Stimulated activated CD4-positive, alpha-beta T cell treated with anti-CD3 and anti-CD28 coated beads, TNF-alpha, amount 100 ng/mL, for 1 hour (primary cell): ENCODE measurements around the gene UGT1A3.

ENCODE experiments used
- DNase-seq, 3 donors: peaks; one replicate each; pipeline ENCODE4 v3.0.0-alpha.2; 2020; ENCODE audit warnings: low read depth in 3 of 3, low spot score in 1 of 3

The UGT1A3 gene

GRCh38 chr2:233756429-233757081 lies 27.7 kb downstream of the UGT1A3 start:
- no peak for DNase-seq

- DNase-seq, result no peak
Measured at GRCh38 chr2:233758141-233758540, 29.3 kb downstream of the UGT1A3 start.

GRCh38 chr2:233758849-233759248 lies 30.0 kb downstream of the UGT1A3 start:
- DNase-seq, result no peak

GRCh38 chr2:233760043-233760442 lies 31.2 kb downstream of the UGT1A3 start, which contains the start of gene UGT1A1:
Gene UGT1A1, plus strand, starts transcription at chr2:233760270. Its CDS starts 18 bp downstream, at chr2:233760288.
- no peak for DNase-seq

- no peak for DNase-seq
Measured at GRCh38 chr2:233761040-233761769, 32.4 kb downstream of the UGT1A3 start.

- no peak for DNase-seq
Measured at GRCh38 chr2:233764264-233764663, 35.4 kb downstream of the UGT1A3 start.

- DNase-seq, result no peak
Measured at GRCh38 chr2:233764761-233765160, 35.9 kb downstream of the UGT1A3 start.

- no peak for DNase-seq
Measured at GRCh38 chr2:233766416-233766815, 37.6 kb downstream of the UGT1A3 start.

GRCh38 chr2:233768076-233768475 lies 39.2 kb downstream of the UGT1A3 start:
- no peak for DNase-seq

- no peak for DNase-seq
Measured at GRCh38 chr2:233769260-233769659, 40.4 kb downstream of the UGT1A3 start.

- DNase-seq, result no peak
Measured at GRCh38 chr2:233772153-233772552, 43.3 kb downstream of the UGT1A3 start.

- DNase-seq, result no peak
Measured at GRCh38 chr2:233772583-233772982, 43.7 kb downstream of the UGT1A3 start.

- DNase-seq, result no peak
Measured at GRCh38 chr2:233773854-233774253, 45.0 kb downstream of the UGT1A3 start.

GRCh38 chr2:233775414-233775813 lies 46.6 kb downstream of the UGT1A3 start:
- no peak for DNase-seq

- no peak for DNase-seq
Measured at GRCh38 chr2:233778030-233778429, 49.2 kb downstream of the UGT1A3 start, which contains the start of gene MROH2A. Gene MROH2A, plus strand, starts transcription at chr2:233778330. Its CDS starts 1,029 bp downstream, at chr2:233779359.

- DNase-seq, result no peak
Measured at GRCh38 chr2:233779722-233780121, 50.9 kb downstream of the UGT1A3 start.

GRCh38 chr2:233780771-233781170 lies 51.9 kb downstream of the UGT1A3 start:
- no peak for DNase-seq

- no peak for DNase-seq
Measured at GRCh38 chr2:233789554-233789953, 60.7 kb downstream of the UGT1A3 start.

GRCh38 chr2:233791151-233791882 lies 62.5 kb downstream of the UGT1A3 start:
- no peak for DNase-seq

- no peak for DNase-seq
Measured at GRCh38 chr2:233791883-233792329, 63.1 kb downstream of the UGT1A3 start.

GRCh38 chr2:233792720-233793119 lies 63.9 kb downstream of the UGT1A3 start:
- no peak for DNase-seq
